ENCODE data around the gene MCRIP2.

DNA sequence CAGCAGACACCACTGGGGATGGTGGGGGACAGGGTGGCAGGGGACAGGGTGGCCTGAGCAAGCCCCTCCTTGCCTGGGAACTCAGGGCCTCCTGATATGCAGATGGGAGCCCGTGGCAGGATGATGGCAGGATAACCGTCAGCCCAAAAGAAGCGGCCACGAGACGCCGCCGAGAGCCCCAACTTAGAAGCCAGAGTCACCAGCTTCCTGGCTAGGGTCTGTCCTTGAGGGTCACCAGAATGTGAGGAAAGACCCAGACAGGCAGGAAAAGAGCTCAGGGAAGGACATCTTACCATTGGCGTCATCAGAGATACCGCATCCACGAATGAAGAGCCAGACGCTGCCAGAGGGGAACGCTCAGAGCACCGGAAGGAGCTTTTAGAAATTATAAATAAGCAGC is 32.3 kb upstream of the MCRIP2 start:
- TF ChIP-seq POLR2AphosphoS5 (IDR thresholded peaks at IDR 0.05; ENCODE audit: low read depth) (no peak), CTCF (conservative IDR thresholded peaks at IDR 0.05; ENCODE audit: low read depth in 2 of 2) (no peak), EZH2phosphoT487 (IDR thresholded peaks at IDR 0.05; ENCODE audit: unreplicated experiment) (no peak), REST (IDR thresholded peaks at IDR 0.05; ENCODE audit: unreplicated experiment) (no peak), ZNF331 (CRISPR knock-in tag; IDR thresholded peaks at IDR 0.05; ENCODE audit: low read depth) (no peak), CREB1 (CRISPR knock-in tag; IDR thresholded peaks at IDR 0.05; ENCODE audit: low read depth) (no peak), EZH2 (IDR thresholded peaks at IDR 0.05; ENCODE audit: low read depth, unreplicated experiment) (no peak), NANOG (IDR thresholded peaks at IDR 0.05; ENCODE audit: borderline replicate concordance) (no peak)
- TF ChIP-seq, protein P1, sequence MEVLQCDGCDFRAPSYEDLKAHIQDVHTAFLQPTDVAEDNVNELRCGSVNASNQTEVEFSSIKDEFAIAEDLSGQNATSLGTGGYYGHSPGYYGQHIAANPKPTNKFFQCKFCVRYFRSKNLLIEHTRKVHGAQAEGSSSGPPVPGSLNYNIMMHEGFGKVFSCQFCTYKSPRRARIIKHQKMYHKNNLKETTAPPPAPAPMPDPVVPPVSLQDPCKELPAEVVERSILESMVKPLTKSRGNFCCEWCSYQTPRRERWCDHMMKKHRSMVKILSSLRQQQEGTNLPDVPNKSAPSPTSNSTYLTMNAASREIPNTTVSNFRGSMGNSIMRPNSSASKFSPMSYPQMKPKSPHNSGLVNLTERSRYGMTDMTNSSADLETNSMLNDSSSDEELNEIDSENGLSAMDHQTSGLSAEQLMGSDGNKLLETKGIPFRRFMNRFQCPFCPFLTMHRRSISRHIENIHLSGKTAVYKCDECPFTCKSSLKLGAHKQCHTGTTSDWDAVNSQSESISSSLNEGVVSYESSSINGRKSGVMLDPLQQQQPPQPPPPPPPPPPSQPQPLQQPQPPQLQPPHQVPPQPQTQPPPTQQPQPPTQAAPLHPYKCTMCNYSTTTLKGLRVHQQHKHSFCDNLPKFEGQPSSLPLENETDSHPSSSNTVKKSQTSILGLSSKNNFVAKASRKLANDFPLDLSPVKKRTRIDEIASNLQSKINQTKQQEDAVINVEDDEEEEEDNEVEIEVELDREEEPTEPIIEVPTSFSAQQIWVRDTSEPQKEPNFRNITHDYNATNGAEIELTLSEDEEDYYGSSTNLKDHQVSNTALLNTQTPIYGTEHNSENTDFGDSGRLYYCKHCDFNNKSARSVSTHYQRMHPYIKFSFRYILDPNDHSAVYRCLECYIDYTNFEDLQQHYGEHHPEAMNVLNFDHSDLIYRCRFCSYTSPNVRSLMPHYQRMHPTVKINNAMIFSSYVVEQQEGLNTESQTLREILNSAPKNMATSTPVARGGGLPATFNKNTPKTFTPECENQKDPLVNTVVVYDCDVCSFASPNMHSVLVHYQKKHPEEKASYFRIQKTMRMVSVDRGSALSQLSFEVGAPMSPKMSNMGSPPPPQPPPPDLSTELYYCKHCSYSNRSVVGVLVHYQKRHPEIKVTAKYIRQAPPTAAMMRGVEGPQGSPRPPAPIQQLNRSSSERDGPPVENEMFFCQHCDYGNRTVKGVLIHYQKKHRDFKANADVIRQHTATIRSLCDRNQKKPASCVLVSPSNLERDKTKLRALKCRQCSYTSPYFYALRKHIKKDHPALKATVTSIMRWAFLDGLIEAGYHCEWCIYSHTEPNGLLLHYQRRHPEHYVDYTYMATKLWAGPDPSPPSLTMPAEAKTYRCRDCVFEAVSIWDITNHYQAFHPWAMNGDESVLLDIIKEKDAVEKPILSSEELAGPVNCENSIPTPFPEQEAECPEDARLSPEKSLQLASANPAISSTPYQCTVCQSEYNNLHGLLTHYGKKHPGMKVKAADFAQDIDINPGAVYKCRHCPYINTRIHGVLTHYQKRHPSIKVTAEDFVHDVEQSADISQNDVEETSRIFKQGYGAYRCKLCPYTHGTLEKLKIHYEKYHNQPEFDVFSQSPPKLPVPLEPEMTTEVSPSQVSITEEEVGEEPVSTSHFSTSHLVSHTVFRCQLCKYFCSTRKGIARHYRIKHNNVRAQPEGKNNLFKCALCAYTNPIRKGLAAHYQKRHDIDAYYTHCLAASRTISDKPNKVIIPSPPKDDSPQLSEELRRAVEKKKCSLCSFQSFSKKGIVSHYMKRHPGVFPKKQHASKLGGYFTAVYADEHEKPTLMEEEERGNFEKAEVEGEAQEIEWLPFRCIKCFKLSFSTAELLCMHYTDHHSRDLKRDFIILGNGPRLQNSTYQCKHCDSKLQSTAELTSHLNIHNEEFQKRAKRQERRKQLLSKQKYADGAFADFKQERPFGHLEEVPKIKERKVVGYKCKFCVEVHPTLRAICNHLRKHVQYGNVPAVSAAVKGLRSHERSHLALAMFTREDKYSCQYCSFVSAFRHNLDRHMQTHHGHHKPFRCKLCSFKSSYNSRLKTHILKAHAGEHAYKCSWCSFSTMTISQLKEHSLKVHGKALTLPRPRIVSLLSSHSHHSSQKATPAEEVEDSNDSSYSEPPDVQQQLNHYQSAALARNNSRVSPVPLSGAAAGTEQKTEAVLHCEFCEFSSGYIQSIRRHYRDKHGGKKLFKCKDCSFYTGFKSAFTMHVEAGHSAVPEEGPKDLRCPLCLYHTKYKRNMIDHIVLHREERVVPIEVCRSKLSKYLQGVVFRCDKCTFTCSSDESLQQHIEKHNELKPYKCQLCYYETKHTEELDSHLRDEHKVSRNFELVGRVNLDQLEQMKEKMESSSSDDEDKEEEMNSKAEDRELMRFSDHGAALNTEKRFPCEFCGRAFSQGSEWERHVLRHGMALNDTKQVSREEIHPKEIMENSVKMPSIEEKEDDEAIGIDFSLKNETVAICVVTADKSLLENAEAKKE (CRISPR knock-in tag; IDR thresholded peaks at IDR 0.05), result no peak

Data from GM23338 (cell line).